WTC11 (cell line): ENCODE data around the gene FAS. TPM values are rescaled to one million over a fixed set of nuclear protein-coding genes. Genes with fewer than 3 reads are reported as not detected.

Experiments used
- ATAC-seq: fragments of 200-7000 bp; cut with Tn5 transposase; 2 replicates; pipeline ENCODE4 v1.10.0; 2021; ENCODE audit warnings: mild to moderate bottlenecking, moderate library complexity
- CTCF ChIA-PET: fragments of 300-600 bp; sonication (Branson Sonifier 250); formaldehyde crosslinking; loops from one replicate; lab custom pipeline; 2021; ENCODE audit warnings: antibody characterized with exemption; lab: Charles Lee
- POLR2A ChIA-PET: fragments of 350-600 bp; sonication (Branson Sonifier 250); formaldehyde crosslinking; loops from one replicate; lab custom pipeline; 2021; ENCODE audit warnings: antibody characterized with exemption; lab: Charles Lee
- DNase-seq: peaks from one replicate; pipeline ENCODE4 v3.0.0; 2021; ENCODE audit warnings: low spot score
- H3K27ac Mint-ChIP-seq: 2 replicates; pipeline ENCODE4 v1.8.0; 2021; ENCODE audit warnings: mixed read lengths
- H3K27me3 Mint-ChIP-seq: 2 replicates; pipeline ENCODE4 v1.8.0; 2021; ENCODE audit warnings: low read depth, mild to moderate bottlenecking, moderate library complexity, mixed read lengths
- H3K36me3 Mint-ChIP-seq: 2 replicates; pipeline ENCODE4 v1.8.0; 2021; ENCODE audit warnings: mixed read lengths
- H3K4me1 Mint-ChIP-seq: 2 replicates; pipeline ENCODE4 v1.8.0; 2022; ENCODE audit warnings: mixed read lengths
- H3K4me3 Mint-ChIP-seq: 2 replicates; pipeline ENCODE4 v1.8.0; 2021; ENCODE audit warnings: mild to moderate bottlenecking, moderate library complexity, mixed read lengths
- H3K9me3 Mint-ChIP-seq: 2 replicates; pipeline ENCODE4 v1.8.0; 2021; ENCODE audit warnings: mixed read lengths
- EMX1 ChIP-seq: fragments of 250-450 bp; sonication (Bioruptor Pico); IDR thresholded peaks from 2 replicates; pipeline ENCODE4 v1.8.0; 2021; ENCODE audit warnings: mild to moderate bottlenecking
- GABPB1 ChIP-seq: sonication (generic); formaldehyde crosslinking; IDR thresholded peaks from 2 replicates; pipeline ENCODE4 v1.8.1; 2023; ENCODE audit warnings: mild to moderate bottlenecking, missing genetic modification reagents
- GRHL2 ChIP-seq: fragments of 250-450 bp; sonication (Bioruptor Pico); IDR thresholded peaks from 2 replicates; pipeline ENCODE4 v1.8.0; 2022; ENCODE audit warnings: mild to moderate bottlenecking, moderate library complexity; ENCODE audit not compliant: insufficient replicate concordance, severe bottlenecking
- GTF2I ChIP-seq: fragments of 250-450 bp; sonication (Bioruptor Pico); conservative IDR thresholded peaks from 2 replicates; pipeline ENCODE4 v1.4.0; 2021; ENCODE audit warnings: mild to moderate bottlenecking
- JAZF1 ChIP-seq: fragments of 250-450 bp; sonication (Bioruptor Pico); IDR thresholded peaks from 2 replicates; pipeline ENCODE4 v1.9.0; 2021; ENCODE audit warnings: moderate library complexity, mild to moderate bottlenecking, inconsistent platforms
- KAT7 ChIP-seq: sonication (generic); formaldehyde crosslinking; IDR thresholded peaks from 2 replicates; pipeline ENCODE4 v1.8.1; 2023; ENCODE audit warnings: missing genetic modification reagents, mild to moderate bottlenecking, borderline replicate concordance
- MXD4 ChIP-seq: fragments of 250-450 bp; sonication (Bioruptor Pico); IDR thresholded peaks from 2 replicates; pipeline ENCODE4 v1.8.0; 2021; ENCODE audit warnings: mild to moderate bottlenecking, moderate library complexity, borderline replicate concordance
- MYBL2 ChIP-seq: sonication (generic); formaldehyde crosslinking; IDR thresholded peaks from 2 replicates; pipeline ENCODE4 v1.8.1; 2023; ENCODE audit warnings: mild to moderate bottlenecking, moderate library complexity, missing genetic modification reagents
- NFATC4 ChIP-seq: fragments of 250-450 bp; sonication (Bioruptor Pico); IDR thresholded peaks from 2 replicates; pipeline ENCODE4 v1.9.0; 2021; ENCODE audit warnings: mild to moderate bottlenecking
- NR1H2 ChIP-seq: sonication (generic); formaldehyde crosslinking; IDR thresholded peaks from 2 replicates; pipeline ENCODE4 v1.9.0; 2021; ENCODE audit warnings: mild to moderate bottlenecking, moderate library complexity, missing genetic modification reagents
- NR2C2 ChIP-seq: sonication (generic); formaldehyde crosslinking; IDR thresholded peaks from 2 replicates; pipeline ENCODE4 v1.8.0; 2022; ENCODE audit warnings: mild to moderate bottlenecking, missing genetic modification reagents
- NR3C1 ChIP-seq: sonication (generic); formaldehyde crosslinking; conservative IDR thresholded peaks from 2 replicates; pipeline ENCODE4 v1.8.1; 2023; ENCODE audit warnings: low read depth, mild to moderate bottlenecking, missing genetic modification reagents
- PRRX2 ChIP-seq: fragments of 250-450 bp; sonication (Bioruptor Pico); IDR thresholded peaks from 2 replicates; pipeline ENCODE4 v1.8.0; 2021; ENCODE audit warnings: mild to moderate bottlenecking
- RELA ChIP-seq: sonication (generic); formaldehyde crosslinking; IDR thresholded peaks from 2 replicates; pipeline ENCODE4 v1.8.1; 2022; ENCODE audit warnings: missing genetic modification reagents, mild to moderate bottlenecking, borderline replicate concordance
- SMAD3 ChIP-seq: sonication (generic); formaldehyde crosslinking; IDR thresholded peaks from 2 replicates; pipeline ENCODE4 v1.8.0; 2022; ENCODE audit warnings: missing genetic modification reagents, mild to moderate bottlenecking, borderline replicate concordance
- ZNF121 ChIP-seq: sonication (generic); formaldehyde crosslinking; IDR thresholded peaks from 2 replicates; pipeline ENCODE4 v1.8.0; 2023; ENCODE audit warnings: missing genetic modification reagents
- total RNA-seq: library from RNA; stranded (reverse); gene quantifications from 3 replicates; pipeline ENCODE4 v1.2.3, GENCODE V29; 2021
- TF ChIP-seq, protein P1 (sequence below): sonication (generic); formaldehyde crosslinking; IDR thresholded peaks from 2 replicates; pipeline ENCODE4 v1.8.0; 2022; ENCODE audit warnings: mild to moderate bottlenecking, missing genetic modification reagents
- TF ChIP-seq, protein P2 (sequence below): sonication (generic); formaldehyde crosslinking; IDR thresholded peaks from 2 replicates; pipeline ENCODE4 v1.8.1; 2023; ENCODE audit warnings: mild to moderate bottlenecking, missing genetic modification reagents, moderate library complexity
- TF ChIP-seq, protein P3 (sequence below): sonication (generic); formaldehyde crosslinking; IDR thresholded peaks from 2 replicates; pipeline ENCODE4 v1.8.1; 2023; ENCODE audit warnings: mild to moderate bottlenecking, missing genetic modification reagents, moderate library complexity
- TF ChIP-seq, protein P4 (sequence below): fragments of 200-600 bp; IDR thresholded peaks from 2 replicates; pipeline ENCODE4 v1.8.0; 2022; ENCODE audit warnings: antibody characterized with exemption
- TF ChIP-seq, protein P5 (sequence below): sonication (generic); formaldehyde crosslinking; IDR thresholded peaks from 2 replicates; pipeline ENCODE4 v1.8.0; 2023; ENCODE audit warnings: missing genetic modification reagents
- TF ChIP-seq, protein P6 (sequence below): fragments of 250-450 bp; sonication (Bioruptor Pico); IDR thresholded peaks from 2 replicates; pipeline ENCODE4 v1.9.0; 2021; ENCODE audit warnings: mild to moderate bottlenecking
- TF ChIP-seq, protein P7 (sequence below): sonication (generic); formaldehyde crosslinking; IDR thresholded peaks from 2 replicates; pipeline ENCODE4 v1.8.0; 2022; ENCODE audit warnings: mild to moderate bottlenecking, missing genetic modification reagents
- TF ChIP-seq, protein P8 (sequence below): sonication (generic); formaldehyde crosslinking; IDR thresholded peaks from 2 replicates; pipeline ENCODE4 v1.8.0; 2023; ENCODE audit warnings: mild to moderate bottlenecking, missing genetic modification reagents
- TF ChIP-seq, protein P9 (sequence below): sonication (generic); formaldehyde crosslinking; IDR thresholded peaks from 2 replicates; pipeline ENCODE4 v1.8.1; 2022; ENCODE audit warnings: mild to moderate bottlenecking, moderate library complexity, missing genetic modification reagents

FAS gene
- total RNA-seq, 1 experiment from 2014 or later = 4.1 TPM

DNA sequence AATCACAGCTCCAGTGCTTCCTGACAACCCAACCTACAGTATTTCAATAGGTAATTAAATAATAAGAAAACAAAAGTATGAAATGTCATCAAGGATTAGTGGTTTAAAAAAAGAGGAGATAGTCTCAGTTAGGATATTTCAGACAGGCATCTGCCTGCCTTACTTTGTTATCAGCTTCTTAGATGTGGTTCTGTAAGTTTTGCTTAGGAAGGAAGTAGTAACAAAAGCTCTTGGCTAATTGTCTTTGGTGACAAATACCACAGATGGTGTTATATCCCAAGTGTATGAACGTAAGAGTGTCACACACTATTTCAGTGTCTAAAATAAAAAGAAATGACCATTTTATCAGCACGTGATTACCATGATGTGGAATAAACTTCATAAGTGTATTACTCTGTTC lies 28.3 kb upstream of the FAS start:
- DNase-seq (no peak), ATAC-seq (no peak)
- no peaks in the 10 kb centered on the region for H3K27me3 Mint-ChIP-seq
- POLR2A ChIA-PET = no interaction called here
- no peaks in the 10 kb centered on the region for H3K9me3 Mint-ChIP-seq
- CTCF ChIA-PET = interaction anchor here (1.0 to 1.6 kb wide), 2 partner anchors 25 to 30 kb away, joined by 3 to 4 read pairs; no protein-coding TSS in a partner anchor
- H3K36me3 Mint-ChIP-seq = no peaks in the 10 kb centered on the region
- no peak overlapping the region for H3K4me3 Mint-ChIP-seq
- no peak for TF ChIP-seq PRRX2 (CRISPR knock-in tag)
- no peak for TF ChIP-seq JAZF1 (CRISPR knock-in tag)
- no peak for TF ChIP-seq NR1H2
- TF ChIP-seq GABPB1 (CRISPR knock-in tag) = no peak
- no peak for TF ChIP-seq NR2C2 (CRISPR knock-in tag)
- TF ChIP-seq, protein P1, sequence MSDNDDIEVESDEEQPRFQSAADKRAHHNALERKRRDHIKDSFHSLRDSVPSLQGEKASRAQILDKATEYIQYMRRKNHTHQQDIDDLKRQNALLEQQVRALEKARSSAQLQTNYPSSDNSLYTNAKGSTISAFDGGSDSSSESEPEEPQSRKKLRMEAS (CRISPR knock-in tag) = no peak
- no peak for TF ChIP-seq KAT7
- no peak for TF ChIP-seq SMAD3
- TF ChIP-seq, protein P2, sequence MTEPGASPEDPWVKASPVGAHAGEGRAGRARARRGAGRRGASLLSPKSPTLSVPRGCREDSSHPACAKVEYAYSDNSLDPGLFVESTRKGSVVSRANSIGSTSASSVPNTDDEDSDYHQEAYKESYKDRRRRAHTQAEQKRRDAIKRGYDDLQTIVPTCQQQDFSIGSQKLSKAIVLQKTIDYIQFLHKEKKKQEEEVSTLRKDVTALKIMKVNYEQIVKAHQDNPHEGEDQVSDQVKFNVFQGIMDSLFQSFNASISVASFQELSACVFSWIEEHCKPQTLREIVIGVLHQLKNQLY (CRISPR knock-in tag) = no peak
- TF ChIP-seq NR3C1 (CRISPR knock-in tag) = no peak
- no peak for TF ChIP-seq GRHL2 (CRISPR knock-in tag)
- TF ChIP-seq, protein P3, sequence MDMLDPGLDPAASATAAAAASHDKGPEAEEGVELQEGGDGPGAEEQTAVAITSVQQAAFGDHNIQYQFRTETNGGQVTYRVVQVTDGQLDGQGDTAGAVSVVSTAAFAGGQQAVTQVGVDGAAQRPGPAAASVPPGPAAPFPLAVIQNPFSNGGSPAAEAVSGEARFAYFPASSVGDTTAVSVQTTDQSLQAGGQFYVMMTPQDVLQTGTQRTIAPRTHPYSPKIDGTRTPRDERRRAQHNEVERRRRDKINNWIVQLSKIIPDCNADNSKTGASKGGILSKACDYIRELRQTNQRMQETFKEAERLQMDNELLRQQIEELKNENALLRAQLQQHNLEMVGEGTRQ = no peak
- TF ChIP-seq, protein P4, sequence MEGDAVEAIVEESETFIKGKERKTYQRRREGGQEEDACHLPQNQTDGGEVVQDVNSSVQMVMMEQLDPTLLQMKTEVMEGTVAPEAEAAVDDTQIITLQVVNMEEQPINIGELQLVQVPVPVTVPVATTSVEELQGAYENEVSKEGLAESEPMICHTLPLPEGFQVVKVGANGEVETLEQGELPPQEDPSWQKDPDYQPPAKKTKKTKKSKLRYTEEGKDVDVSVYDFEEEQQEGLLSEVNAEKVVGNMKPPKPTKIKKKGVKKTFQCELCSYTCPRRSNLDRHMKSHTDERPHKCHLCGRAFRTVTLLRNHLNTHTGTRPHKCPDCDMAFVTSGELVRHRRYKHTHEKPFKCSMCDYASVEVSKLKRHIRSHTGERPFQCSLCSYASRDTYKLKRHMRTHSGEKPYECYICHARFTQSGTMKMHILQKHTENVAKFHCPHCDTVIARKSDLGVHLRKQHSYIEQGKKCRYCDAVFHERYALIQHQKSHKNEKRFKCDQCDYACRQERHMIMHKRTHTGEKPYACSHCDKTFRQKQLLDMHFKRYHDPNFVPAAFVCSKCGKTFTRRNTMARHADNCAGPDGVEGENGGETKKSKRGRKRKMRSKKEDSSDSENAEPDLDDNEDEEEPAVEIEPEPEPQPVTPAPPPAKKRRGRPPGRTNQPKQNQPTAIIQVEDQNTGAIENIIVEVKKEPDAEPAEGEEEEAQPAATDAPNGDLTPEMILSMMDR = no peak
- TF ChIP-seq, protein P5, sequence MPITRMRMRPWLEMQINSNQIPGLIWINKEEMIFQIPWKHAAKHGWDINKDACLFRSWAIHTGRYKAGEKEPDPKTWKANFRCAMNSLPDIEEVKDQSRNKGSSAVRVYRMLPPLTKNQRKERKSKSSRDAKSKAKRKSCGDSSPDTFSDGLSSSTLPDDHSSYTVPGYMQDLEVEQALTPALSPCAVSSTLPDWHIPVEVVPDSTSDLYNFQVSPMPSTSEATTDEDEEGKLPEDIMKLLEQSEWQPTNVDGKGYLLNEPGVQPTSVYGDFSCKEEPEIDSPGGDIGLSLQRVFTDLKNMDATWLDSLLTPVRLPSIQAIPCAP (CRISPR knock-in tag) = no peak
- no peak for TF ChIP-seq NFATC4 (CRISPR knock-in tag)
- TF ChIP-seq ZNF121 (CRISPR knock-in tag) = no peak
- no peak for TF ChIP-seq RELA
- TF ChIP-seq, protein P6, sequence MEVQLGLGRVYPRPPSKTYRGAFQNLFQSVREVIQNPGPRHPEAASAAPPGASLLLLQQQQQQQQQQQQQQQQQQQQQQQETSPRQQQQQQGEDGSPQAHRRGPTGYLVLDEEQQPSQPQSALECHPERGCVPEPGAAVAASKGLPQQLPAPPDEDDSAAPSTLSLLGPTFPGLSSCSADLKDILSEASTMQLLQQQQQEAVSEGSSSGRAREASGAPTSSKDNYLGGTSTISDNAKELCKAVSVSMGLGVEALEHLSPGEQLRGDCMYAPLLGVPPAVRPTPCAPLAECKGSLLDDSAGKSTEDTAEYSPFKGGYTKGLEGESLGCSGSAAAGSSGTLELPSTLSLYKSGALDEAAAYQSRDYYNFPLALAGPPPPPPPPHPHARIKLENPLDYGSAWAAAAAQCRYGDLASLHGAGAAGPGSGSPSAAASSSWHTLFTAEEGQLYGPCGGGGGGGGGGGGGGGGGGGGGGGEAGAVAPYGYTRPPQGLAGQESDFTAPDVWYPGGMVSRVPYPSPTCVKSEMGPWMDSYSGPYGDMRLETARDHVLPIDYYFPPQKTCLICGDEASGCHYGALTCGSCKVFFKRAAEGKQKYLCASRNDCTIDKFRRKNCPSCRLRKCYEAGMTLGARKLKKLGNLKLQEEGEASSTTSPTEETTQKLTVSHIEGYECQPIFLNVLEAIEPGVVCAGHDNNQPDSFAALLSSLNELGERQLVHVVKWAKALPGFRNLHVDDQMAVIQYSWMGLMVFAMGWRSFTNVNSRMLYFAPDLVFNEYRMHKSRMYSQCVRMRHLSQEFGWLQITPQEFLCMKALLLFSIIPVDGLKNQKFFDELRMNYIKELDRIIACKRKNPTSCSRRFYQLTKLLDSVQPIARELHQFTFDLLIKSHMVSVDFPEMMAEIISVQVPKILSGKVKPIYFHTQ (CRISPR knock-in tag) = no peak
- peaks cover 22% of the 10 kb centered on the region for H3K4me1 Mint-ChIP-seq
- H3K27ac Mint-ChIP-seq = no peak overlapping the region

DNA sequence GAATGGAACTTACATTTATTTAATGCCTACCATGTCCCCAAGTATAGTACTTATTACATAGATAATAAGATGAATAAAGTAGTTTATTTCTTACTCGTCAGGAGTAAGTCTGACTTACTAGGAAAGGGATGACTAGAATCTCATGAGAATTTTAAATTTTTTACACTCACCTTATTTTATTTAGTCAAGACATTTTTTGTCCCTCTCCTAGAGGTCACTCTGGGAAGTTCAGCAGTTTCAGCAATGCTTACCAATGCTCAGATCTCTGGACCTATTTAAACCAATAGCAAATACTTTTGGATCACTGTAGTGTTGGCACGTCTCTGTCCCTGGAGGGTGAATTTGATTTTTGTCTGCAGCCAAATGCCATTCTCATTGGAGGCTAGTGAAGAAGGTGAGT lies 27.3 kb upstream of the FAS start:
- no peaks in the 10 kb centered on the region for H3K27me3 Mint-ChIP-seq
- ChIA-PET POLR2A (no interaction called here), CTCF (interaction anchor here (1.2 to 1.6 kb wide), 2 partner anchors 29 to 31 kb away, joined by 4 to 6 read pairs; no protein-coding TSS in a partner anchor)
- ATAC-seq (no peak), DNase-seq (no peak)
- no peaks in the 10 kb centered on the region for H3K36me3 Mint-ChIP-seq
- H3K9me3 Mint-ChIP-seq = no peaks in the 10 kb centered on the region
- TF ChIP-seq EMX1 (CRISPR knock-in tag) (no peak), MYBL2 (CRISPR knock-in tag) (no peak), GTF2I (CRISPR knock-in tag) (no peak), RELA (no peak), MXD4 (CRISPR knock-in tag) (no peak)
- TF ChIP-seq, protein P7, sequence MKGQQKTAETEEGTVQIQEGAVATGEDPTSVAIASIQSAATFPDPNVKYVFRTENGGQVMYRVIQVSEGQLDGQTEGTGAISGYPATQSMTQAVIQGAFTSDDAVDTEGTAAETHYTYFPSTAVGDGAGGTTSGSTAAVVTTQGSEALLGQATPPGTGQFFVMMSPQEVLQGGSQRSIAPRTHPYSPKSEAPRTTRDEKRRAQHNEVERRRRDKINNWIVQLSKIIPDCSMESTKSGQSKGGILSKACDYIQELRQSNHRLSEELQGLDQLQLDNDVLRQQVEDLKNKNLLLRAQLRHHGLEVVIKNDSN = no peak
- TF ChIP-seq, protein P8, sequence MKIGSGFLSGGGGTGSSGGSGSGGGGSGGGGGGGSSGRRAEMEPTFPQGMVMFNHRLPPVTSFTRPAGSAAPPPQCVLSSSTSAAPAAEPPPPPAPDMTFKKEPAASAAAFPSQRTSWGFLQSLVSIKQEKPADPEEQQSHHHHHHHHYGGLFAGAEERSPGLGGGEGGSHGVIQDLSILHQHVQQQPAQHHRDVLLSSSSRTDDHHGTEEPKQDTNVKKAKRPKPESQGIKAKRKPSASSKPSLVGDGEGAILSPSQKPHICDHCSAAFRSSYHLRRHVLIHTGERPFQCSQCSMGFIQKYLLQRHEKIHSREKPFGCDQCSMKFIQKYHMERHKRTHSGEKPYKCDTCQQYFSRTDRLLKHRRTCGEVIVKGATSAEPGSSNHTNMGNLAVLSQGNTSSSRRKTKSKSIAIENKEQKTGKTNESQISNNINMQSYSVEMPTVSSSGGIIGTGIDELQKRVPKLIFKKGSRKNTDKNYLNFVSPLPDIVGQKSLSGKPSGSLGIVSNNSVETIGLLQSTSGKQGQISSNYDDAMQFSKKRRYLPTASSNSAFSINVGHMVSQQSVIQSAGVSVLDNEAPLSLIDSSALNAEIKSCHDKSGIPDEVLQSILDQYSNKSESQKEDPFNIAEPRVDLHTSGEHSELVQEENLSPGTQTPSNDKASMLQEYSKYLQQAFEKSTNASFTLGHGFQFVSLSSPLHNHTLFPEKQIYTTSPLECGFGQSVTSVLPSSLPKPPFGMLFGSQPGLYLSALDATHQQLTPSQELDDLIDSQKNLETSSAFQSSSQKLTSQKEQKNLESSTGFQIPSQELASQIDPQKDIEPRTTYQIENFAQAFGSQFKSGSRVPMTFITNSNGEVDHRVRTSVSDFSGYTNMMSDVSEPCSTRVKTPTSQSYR = no peak
- TF ChIP-seq, protein P9, sequence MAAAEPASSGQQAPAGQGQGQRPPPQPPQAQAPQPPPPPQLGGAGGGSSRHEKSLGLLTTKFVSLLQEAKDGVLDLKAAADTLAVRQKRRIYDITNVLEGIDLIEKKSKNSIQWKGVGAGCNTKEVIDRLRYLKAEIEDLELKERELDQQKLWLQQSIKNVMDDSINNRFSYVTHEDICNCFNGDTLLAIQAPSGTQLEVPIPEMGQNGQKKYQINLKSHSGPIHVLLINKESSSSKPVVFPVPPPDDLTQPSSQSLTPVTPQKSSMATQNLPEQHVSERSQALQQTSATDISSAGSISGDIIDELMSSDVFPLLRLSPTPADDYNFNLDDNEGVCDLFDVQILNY (CRISPR knock-in tag) = no peak
- H3K4me1 Mint-ChIP-seq = peaks cover 22% of the 10 kb centered on the region
- H3K4me3 Mint-ChIP-seq = no peak overlapping the region
- no peak overlapping the region for H3K27ac Mint-ChIP-seq
